ENCODE results near the gene ANTXRL. TPM values are rescaled to one million over a fixed set of nuclear protein-coding genes. Genes with fewer than 3 reads are reported as not detected.

ANTXRL gene
- total and polyA plus RNA-seq, 12 donors, result 0.22 to 6.3 (median 0.49) TPM; not detected in 7

GRCh38 chr10:46326066-46326465 lies 39.3 kb downstream of the ANTXRL start:
- H3K4me3 ChIP-seq, result no peak overlapping the region
- no peaks in the 10 kb centered on the region for H3K9me3 ChIP-seq
- no peaks in the 10 kb centered on the region for H3K4me1 ChIP-seq
- H3K27ac ChIP-seq, result no peak overlapping the region
- ATAC-seq (no peak), DNase-seq (no peak)
- TF ChIP-seq CTCF (IDR thresholded peaks at IDR 0.05), result no peak
- 82 to 94% methylated on average over 1 of the region's 1 CpG for WGBS, 2 donors
- H3K27me3 ChIP-seq, result peaks cover 0 to 22% (median 0%) of the 10 kb centered on the region in 7 donors
- intact Hi-C loops (cut with DNase I), result loop anchor here in 4 of 10 donors (5.0 to 10.0 kb wide), 3 partner anchors 94 to 101 kb away; no protein-coding TSS in a partner anchor
- H3K36me3 ChIP-seq, result no peaks in the 10 kb centered on the region

GRCh38 chr10:46326971-46327370 lies 40.2 kb downstream of the ANTXRL start:
- Histone ChIP-seq H3K36me3 (no peaks in the 10 kb centered on the region), H3K4me3 (no peak overlapping the region), H3K4me1 (no peaks in the 10 kb centered on the region), H3K9me3 (no peaks in the 10 kb centered on the region), H3K27me3 (peaks cover 0 to 24% (median 4%) of the 10 kb centered on the region in 7 donors), H3K27ac (no peak overlapping the region)
- 94 to 95% methylated on average over 4 of the region's 4 CpGs for WGBS, 2 donors
- TF ChIP-seq CTCF (IDR thresholded peaks at IDR 0.05), result no peak
- intact Hi-C loops (cut with DNase I), result loop anchor here in 4 of 10 donors (5.0 to 10.0 kb wide), 3 partner anchors 95 to 102 kb away; no protein-coding TSS in a partner anchor
- DNase-seq (peak in 1 of 2 donors; percentile 6), ATAC-seq (no peak)

DNA sequence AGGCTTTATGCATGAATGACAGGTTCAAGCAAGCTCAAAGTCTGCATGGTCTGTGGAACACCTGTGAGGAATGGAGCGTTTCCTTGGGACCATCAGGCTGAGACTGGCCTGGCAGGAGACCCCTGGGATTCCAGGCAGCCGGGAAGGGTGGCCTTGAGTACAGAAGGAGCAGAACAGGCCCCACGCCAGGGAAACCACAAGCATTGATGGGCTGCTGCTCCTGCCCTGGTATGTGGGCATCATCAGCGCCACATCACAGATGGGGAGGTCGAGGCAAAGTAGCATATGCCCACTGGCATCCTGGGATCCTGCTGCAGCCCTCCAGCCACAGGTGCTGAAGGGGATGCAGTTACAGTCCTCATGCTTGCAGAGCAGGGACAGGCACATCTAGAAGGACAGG lies 40.9 kb downstream of the ANTXRL start:
- Histone ChIP-seq H3K36me3 (no peaks in the 10 kb centered on the region), H3K9me3 (no peaks in the 10 kb centered on the region), H3K27ac (no peak overlapping the region), H3K27me3 (peaks cover 0 to 21% (median 4%) of the 10 kb centered on the region in 7 donors), H3K4me3 (no peak overlapping the region), H3K4me1 (no peaks in the 10 kb centered on the region)
- ATAC-seq (no peak), DNase-seq (no peak)
- TF ChIP-seq CTCF (IDR thresholded peaks at IDR 0.05), result no peak
- WGBS, 2 donors, result 84 to 91% methylated on average over 5 of the region's 5 CpGs
- intact Hi-C loops (cut with DNase I), result loop anchor here in 4 of 10 donors (5.0 to 10.0 kb wide), 3 partner anchors 95 to 103 kb away; no protein-coding TSS in a partner anchor

DNA sequence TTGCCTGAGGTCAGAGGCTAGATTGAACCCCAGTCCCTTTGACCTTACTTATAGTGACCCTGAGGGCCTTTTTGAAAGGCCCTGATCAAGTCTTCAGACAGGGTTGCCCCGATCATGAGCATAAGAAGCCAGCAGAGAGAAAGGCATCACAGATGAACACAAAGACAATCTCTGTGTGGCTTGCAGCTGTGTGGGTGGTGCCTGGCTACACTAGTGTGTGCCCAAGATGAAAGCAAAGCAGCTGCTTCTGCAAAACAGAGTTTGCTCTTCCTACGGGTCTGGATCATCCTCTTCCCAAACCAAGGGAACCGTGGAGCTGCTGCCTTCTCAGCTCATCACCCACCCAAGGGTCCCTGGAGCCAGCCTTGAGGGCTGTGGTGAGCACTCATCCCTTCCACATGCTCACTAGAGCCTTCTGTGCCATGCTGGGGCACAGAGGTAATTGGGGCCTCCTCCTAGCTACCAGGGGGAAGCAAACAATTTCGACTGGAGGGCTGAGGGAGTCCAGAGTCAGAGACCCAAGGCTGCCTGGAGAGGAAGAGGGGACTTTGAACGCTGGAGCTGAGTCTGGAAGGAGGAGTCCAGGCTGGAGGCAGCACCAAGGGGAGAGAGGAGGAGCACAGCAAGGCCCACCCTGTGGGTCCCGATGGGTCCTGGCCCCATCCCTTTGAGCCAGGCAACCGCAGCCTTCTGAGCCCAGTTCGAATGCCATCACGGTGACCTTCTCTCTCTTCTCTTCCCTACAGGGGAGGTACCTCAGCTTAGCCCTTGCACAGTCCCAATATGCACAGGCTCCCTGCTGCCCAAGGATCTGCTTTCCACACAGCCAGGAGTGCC lies 42.3 kb downstream of the ANTXRL start:
- Histone ChIP-seq H3K36me3 (no peaks in the 10 kb centered on the region), H3K27me3 (peaks cover 0 to 21% (median 4%) of the 10 kb centered on the region in 7 donors), H3K4me3 (no peak overlapping the region), H3K4me1 (no peaks in the 10 kb centered on the region), H3K27ac (no peak overlapping the region), H3K9me3 (no peaks in the 10 kb centered on the region)
- TF ChIP-seq CTCF (IDR thresholded peaks at IDR 0.05), result no peak
- 77 to 87% methylated on average over 9 of the region's 9 CpGs for WGBS, 2 donors
- no peak for DNase-seq
- intact Hi-C loops (cut with DNase I), result loop anchor here in 4 of 10 donors (5.0 to 10.0 kb wide), 3 partner anchors 97 to 104 kb away; no protein-coding TSS in a partner anchor
- ATAC-seq, result peak in 2 of 8 donors; percentile 23 to 38

All from heart right ventricle (tissue), 16 donors.